ENCODE measurements around the gene SERPINB6.

- TF ChIP-seq CTCF (conservative IDR thresholded peaks at IDR 0.05; ENCODE audit: low read depth, low read length) (no peak), POLR2A (IDR thresholded peaks at IDR 0.05; ENCODE audit: low read depth, low read length) (no peak), BHLHE40 (IDR thresholded peaks at IDR 0.05; ENCODE audit: low read depth, low read length) (no peak)
These were observed 30.5 kb downstream of the SERPINB6 start for GRCh38 chr6:2940851-2941250.
